GM19452 (cell line): ENCODE measurements around the gene CLDN6.
A peak's percentile ranks its signal among the peaks of the same experiment; 100 is the strongest.

Source experiments
- ATAC-seq: cut with Tn5 transposase; IDR thresholded peaks from one replicate; pipeline ENCODE4 v1.9.1; 2021; ENCODE audit not compliant: unreplicated experiment

Gene CLDN6

DNA sequence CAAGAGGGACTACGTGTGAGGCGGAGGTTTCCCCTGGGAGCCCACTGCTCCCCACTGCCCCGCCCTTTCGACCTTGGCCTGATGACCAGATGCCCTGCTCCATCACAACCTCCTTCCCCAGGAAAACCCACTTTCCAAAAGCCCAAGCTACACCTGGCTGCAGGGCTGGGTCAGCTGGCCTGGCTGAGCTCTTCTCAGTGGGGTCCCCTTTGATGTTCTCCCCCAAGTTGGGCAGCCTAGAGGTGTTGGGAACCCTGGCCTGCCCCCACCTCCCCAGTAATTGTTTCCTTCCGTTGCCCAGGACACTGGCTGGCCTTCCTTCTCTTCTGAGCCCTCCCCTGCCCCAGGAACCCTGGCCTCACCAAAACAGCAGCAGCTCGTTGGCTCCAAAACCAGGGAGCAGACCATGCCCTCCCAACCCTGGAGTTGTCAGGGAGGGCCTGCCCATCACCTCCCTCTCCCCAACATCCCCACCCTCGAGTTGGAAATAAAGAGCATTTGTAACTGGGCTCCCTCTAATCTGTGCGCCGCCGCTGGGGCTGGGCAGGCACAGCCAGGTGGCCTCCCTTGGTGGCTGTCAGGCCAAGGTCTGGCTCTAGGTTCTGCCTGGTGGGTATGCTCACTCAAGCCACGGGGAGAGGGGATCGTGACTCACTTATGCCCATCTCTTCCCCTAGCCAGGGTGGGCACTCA lies 3.8 kb downstream of the CLDN6 start:
- ATAC-seq = no peak

DNA sequence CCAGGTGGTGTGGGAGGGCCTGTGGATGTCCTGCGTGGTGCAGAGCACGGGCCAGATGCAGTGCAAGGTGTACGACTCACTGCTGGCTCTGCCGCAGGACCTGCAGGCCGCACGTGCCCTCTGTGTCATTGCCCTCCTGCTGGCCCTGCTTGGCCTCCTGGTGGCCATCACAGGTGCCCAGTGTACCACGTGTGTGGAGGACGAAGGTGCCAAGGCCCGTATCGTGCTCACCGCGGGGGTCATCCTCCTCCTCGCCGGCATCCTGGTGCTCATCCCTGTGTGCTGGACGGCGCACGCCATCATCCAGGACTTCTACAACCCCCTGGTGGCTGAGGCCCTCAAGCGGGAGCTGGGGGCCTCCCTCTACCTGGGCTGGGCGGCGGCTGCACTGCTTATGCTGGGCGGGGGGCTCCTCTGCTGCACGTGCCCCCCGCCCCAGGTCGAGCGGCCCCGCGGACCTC lies 4.5 kb downstream of the CLDN6 start:
- no peak for ATAC-seq

DNA sequence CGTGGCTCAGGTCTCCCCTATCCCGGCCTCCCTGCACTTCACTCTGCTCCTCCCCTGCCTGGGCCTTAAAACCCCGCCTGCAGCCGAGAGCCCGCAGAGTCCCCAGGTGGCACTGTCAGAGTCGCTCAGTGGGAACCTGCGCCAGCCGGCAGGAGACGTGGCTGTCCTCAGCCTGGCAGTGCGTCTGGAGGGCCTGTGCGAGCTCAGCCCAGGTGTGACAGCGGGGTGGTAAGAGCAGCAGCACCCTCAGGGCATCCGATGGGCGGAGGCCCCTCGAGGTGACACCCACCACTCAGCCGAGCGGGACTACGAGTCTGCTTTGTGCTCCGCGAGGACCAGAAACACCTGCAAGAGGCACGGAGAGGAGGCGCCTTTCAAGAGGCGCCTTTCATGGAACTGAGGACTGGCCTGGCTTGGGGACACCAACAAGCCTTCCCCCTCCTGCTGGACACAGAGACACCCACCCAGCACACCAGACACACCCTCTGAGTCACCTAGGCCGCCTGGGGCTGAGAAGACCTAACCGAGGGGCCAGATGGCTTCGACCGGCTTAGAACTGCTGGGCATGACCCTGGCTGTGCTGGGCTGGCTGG lies 5.1 kb downstream of the CLDN6 start, which contains the start of gene CLDN9:
Gene CLDN9 (plus strand): TSS at position 96 of the 593 bp plus-strand sequence. CDS start 440 bp downstream, at position 536.
- no peak for ATAC-seq

DNA sequence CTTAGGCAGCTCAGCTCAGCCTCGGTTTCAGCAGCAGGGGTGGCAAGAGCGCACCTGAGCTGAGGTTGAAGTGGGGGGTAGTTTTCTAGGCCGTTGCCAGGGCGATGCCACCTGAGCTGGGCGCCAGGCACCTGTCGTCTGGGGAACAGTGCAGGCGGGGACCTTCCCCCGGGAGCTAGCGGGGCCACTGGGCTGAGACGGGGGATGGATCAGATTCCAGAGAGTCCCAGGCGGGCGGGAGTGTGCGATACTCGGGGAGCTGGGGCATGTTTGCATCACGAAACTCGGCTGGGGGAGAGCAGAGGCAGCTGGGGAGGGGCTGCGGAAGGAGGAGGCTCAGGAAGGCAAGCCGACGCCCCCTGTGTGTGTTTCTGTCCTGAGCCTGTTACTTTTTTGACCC lies 5.7 kb downstream of the CLDN6 start:
- ATAC-seq = no peak

DNA sequence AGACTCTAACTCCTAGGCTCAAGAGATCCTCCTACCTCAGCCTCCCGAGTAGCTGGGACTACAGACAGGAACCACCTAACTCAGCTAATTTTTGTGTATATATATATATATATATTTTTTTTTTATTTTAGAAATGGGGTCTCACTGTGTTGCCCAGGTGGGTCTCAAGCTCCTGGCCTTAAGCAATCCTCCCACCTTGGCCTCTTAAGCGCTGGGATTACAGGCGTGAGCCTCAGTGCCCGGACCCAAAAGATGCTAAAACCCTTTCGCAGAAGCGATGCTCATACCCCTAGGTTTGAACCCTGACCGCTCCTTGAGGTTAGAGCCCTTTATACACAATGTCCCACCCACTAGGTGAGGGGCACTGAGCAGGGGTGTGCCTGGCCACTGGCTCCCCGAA lies 7.5 kb downstream of the CLDN6 start:
- ATAC-seq = no peak

DNA sequence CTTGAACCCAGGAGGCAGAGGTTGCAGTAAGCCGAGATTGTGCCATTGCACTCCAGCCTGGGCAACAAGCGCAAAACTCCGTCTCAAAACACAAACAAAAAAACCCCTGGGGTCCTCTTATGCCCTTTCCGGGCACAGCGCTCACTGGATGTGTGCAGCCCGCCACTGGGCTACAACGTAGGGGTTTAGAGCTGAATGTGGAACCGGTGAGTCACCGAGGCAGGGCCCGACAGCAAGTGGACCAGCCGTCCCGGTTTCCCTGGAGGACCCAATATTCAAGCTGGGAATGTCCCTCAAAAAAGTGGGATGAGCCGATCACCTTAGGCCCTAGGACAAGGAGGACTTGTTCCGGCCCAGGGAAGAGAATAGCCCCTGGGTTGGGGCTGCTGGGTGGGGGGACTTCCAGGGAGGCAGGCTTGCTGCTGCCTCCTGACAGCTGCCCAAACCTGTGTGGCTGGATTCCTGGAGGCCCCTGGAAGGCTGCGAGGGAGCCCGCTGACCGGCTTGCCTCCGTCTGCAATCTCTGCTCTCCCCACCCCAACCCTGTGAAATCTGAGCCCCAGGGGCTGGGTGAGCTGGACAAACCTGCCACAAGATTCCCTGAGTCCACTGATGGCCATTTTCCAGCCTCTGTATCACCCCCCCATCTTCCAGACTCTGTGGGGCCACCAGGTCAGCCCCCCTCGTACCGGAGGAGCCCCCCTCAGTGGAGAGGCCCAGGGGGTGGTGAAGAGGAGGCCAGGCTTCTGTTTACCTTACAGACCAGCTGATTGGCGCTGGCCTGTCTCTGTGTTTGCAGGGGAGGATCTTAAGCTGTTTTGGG lies 8.2 kb downstream of the CLDN6 start:
- ATAC-seq = no peak

DNA sequence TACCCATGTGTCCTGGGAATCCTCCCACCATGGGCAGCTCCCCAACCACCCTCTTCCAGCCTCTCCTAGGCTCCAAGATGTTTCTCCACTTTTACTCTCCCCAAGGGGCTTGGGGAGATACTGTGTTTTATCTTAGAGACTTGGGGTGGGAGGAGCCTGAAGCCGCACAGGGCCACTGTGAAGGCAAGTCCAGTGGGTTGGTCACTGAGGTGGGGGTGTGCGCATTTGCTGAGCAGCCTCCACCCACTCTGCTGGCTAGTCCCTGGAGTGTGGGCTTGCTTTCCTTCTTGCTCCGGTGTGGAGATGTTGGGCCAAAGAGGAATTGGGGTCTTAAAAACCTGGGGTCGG lies 9.3 kb downstream of the CLDN6 start:
- ATAC-seq = no peak

DNA sequence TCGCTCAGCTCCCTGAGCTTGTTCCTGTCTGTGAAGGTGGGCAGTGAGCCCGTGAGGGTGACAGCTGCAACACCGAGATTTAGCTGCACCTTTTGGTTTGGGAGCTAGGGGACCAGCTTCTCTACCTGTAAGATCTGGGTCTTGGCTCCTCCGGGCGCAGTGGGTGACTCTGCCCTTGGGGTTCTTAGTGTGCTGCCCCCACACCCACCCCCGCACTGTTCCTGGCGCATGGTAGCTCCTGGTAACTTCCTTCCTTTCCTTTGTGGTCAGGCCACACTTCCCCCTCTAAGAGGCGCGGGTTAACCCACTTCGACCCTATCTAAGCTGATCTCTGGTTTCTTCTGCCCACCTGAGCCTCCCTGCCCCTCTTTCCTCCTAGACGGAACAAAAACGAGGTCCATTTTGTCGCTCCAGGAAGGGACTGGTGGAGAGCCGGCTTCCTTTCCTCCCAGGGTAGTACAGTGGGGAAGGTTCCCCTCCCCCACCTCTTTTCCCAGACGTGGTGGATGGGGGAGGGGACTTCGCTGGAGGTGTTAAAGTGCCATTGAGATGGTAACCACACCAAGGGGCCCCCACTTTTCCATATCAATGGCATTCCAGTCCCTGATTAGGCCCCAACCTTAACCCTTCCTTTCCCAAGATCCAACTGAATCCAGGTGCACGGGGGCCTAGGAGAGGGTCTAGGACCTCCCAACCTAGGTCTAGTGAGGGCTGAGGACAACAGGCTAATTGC lies 9.9 kb downstream of the CLDN6 start:
- ATAC-seq = no peak

DNA sequence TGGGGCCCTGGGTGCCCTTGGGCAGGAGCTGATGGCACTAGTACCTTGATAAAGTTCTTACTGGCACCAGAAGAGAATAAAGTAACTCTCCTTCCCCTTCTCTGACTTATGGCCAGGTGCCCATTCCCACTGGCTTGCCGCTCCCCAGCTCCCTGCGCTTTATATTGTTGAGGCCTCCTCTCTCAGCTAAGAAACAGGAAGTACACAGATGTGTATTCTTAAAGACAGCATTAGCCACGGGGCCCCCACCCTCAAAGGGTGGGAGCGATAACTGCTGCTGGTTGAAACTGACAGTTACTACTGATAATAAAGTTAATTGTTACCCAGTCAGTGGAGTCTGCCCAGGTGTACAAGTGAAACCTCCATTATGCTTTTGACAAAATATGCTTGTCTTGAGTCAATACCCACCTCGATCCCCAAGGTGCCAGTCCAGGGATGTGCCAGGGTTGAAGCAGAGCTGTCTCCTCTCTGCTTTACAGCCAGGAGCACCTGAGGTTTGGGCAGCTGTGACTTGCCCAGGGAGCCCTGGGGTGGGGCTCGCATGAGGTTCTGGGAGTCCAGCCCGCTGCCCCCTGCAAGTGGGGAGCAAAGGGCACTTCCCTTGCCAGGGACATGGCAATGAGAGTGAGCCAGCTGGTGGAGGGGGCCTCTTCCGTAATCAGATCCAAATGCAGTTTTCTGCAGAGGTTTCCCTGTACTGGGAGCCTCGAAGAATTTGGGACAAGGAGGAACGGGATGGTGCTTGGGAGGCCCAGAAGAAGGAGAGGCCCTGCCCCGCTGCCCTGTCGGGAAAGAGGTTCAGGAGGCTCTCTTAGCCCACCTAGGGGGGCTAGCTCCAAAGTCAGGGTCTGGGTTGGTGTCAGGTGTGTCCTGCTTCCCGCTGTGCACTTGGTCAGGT lies 10.7 kb downstream of the CLDN6 start:
- no peak for ATAC-seq

DNA sequence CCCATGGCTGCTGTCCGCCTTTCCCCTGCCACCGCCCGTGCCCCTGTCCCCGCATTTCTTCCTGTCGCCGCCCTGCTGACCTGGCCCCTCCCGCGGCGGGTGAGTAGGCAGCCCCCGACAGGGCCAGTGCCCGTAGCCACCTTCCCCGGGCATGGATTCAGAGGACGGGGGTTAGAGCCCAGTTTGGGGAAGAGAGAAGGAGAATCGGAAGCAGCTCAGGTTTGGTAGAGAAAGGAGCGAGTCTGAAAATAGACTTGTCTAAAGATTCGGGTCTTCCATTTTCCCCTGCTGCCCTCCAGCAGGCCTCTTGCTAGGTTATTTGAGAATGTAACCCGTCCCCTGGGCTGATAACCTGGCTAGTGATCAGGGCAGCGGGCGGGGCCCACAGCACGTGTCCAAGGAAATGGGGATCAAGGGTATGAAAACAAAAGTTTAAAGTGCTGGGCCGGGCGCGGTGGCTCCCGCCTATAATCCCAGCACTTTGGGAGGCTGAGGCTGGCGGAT lies 13.2 kb downstream of the CLDN6 start:
- ATAC-seq = no peak

DNA sequence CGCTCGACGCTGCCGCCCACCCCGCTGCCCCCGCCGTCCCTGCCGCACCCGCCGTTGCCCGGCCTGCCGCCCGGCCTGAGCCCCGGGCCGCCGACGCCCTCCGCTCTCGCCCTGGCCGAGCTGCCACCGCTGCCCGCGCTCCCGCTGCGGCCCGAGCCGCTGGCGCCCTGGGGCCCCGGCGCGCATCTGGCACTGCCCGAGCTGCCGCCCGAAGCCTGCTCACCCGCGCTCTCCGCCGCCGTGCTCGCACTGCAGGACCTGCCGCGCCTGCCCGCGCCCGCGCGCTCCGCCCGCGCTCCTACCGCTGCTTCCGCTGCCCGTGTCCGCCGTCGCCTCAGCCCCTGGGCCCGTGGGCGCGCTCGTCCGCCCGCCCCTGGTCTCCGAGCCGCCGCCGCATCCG lies 13.7 kb downstream of the CLDN6 start:
- ATAC-seq = no peak

DNA sequence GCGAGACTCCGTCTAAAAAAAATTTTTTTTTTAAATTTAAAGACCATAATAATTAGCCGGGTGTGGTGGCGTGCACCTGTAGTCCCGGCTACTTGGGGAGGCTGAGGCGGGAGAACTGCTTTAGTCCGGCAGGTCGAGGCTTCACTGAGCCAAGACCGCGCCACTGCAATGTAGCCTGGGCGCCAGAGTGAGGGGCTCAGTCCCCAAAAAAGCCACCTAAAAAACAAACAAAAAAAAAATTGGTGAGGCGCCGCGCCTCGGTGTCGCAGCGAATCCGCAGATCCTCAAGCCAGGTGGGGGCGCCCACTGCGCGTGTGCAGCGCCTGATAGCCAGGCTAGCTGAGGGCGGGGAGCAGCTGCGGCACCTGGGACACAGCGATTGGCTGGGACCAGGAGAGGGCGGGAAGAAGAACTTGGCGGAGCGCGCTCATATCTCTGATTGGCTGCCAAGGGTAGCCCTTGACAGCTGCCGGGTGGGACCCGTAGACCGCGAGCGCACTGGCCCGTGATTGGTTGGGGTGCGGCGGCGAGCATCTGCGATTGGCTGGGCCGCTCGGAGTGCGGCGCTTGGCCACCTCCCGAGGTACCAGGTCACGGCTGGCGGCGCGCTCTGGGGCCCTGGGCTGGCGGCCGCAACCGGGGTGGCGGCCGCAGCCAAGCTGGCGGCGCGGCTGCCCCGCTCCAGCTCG lies 14.3 kb downstream of the CLDN6 start:
- peak; percentile 96 for ATAC-seq

DNA sequence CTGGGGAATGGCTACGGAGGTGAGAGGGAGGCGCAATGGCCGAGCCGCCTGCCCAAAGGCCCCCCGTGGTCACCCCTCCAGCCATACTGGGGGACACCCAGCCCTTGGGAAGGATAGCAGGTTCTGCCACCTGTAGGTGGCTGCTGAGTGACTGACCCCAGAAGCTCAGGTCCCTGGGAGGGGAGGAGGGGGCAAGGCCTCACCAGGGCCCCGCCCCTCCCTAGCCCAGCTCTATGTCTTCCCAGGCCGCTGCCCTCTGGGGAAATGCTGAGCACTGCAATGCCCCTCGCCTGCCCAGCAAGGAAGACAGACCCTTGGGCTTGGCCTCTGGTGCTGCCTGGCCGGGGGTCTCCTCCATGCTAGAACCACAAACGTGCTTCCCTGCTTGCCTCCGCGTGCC lies 16.7 kb downstream of the CLDN6 start:
- ATAC-seq = no peak

DNA sequence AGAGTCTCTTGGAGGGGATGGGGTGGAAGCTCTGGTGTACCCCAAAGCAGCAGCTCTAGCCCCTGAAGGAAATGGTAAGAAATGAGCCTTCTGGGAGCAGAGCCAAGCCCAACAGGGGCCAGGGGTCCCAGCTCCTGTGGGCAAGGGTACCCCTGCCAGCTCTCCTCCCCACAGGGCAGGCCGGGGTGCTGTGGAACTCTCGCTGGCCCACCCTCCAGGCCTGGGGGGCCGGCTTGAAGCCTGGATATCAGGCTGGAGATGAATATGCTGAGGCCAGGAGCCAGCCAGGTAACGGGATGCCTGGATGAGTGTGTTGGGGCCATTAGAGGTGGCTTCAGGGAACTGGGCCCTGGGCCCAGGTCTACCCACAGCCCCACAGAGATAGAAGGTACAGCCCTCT lies 17.4 kb downstream of the CLDN6 start:
- ATAC-seq = no peak

DNA sequence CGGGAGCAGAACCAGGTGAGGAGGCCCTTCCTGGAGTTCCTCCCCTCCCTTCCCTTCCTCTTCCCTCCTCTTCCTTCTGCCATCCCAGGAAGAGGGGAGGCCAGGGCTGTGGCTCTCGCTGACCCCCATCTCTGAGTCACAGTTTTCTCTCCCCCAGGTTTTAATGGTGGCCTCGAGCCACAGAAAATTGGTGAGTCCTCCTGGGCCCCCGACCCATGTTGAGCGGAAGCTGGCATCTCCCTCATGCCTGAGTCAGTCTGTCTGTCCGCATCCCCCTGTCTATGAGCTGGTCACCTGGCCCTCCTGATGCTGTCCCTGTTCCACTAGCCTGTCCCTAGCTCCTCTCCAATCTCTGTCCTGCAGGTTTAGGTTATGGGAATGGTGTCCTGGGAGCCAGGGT lies 18.1 kb downstream of the CLDN6 start:
- no peak for ATAC-seq

DNA sequence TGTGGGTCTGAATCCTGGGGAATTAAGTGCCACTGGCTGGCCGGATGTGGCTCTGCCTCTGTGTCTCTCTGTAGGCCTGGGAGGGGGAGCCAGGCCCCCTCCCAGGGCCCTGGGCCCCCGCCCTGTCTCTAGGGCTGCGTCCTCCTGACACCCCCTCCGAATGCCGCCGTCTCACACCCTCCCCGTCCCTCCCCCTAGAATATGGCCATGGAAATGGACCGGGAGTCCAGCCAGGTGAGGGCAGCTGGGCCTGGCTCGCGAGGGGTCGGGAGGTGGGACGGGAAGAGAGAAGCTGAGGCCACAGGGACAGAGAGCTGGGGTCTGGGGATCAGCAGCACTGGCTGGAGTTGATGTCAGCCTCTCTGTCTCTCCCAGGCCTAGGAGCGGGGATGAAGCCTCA lies 21.7 kb downstream of the CLDN6 start:
- no peak for ATAC-seq

DNA sequence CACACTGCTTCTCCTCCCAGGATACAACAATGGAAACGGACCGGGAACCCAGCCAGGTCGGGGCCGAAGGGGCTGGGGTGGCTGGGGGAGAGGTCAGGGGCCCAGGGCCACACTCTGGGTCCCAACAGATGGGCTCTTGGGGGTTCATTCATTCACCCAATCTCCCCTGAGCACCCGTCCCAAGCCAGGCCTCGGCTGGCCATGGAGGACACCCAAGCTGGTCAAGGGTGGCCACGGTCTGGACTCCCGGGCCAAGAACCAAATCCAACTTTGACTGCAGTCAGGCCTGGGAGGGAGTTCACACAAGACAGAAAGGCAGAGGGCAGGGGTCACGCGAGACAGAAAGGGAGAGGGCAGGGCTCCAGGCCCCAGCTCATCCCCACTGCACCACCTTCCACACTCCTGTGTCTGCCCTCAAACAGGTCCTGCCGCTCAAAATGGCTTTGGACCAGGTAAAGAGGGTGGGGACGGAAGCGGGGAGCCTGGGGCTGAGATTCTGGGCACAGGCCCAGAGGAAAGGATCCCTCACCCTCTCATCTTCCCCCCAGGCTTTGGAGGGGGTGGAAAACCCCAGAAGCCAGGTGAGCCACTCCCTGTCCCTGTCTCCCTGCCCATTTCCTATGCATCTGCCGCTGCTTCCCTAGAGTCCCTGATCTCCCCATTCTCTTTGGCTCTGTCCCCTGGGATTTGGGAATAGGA lies 25.5 kb downstream of the CLDN6 start:
- no peak for ATAC-seq

DNA sequence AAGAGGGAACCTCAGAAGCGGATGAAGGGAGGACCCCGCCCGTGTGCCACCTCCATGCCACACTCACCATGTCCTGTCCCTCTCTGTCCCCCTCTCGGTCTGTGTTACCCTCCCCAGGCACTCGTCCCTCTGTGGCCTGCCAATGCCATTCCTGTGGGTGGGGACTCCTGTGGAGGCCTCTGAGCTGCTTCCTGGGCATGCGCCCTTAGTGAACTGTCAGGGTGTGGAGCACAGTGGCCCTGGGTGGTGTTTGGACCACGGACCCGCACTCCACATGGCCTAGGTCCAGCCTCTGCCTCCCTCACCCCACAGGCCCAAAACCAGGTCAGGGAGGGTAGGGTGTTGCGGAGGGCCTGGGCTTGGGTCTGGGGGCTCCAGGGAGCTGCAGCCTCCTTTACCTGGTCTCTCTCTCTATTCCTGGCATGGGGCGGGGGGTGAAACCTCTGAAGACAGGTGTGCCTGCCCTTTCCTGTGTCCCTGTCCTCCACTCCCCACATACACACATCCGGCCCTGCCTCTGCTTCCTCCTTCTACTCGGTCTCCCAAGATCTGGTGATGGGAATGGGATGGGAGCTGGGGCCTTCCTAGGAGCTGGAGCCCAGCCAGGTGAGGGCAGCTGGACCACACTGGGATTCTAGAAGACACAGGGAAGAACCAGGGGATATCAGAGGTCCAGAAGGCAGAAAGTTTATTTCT lies 26.3 kb downstream of the CLDN6 start:
- no peak for ATAC-seq
